Peyer's patch (tissue), 4 donors: Measurements from ENCODE around the gene YEATS2.

Experiments
- POLR2A ChIP-seq, 2 donors: fragments of 450-650 bp; IDR thresholded peaks; one replicate each; pipeline ENCODE4 v1.5.1; 2017; ENCODE audit warnings: antibody characterized with exemption in 2 of 2, mild to moderate bottlenecking in 2 of 2, moderate library complexity in 2 of 2
- TF ChIP-seq, protein P1 (sequence below), 6 experiments: fragments of 450-650 bp in 4 of 6; fragments of 200-600 bp in 2 of 6; sonication (generic) in 1 of 6; IDR thresholded peaks; one replicate each; pipeline ENCODE4 v1.5.1; 2017 to 2019; ENCODE audit warnings: antibody characterized with exemption in 6 of 6, mild to moderate bottlenecking in 3 of 6, moderate library complexity in 1 of 6

DNA sequence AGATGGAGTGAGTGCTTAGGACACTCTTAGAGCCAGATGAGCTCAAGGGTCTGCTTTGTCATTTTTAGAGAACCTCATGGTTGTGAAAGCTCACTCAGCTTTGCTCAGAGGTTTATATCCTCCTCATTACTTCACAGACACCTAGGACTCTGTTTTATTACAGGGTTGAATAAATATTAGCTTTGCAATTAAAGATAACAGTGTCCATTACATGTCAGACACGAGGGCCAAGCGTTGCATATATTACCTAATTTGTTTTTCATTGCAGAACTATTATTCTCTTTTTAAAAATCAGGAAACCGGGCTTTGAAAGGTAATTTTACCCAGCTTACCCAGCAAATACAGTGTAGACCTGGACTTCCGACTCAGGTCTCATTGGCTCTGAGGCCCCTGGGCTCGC lies 111.7 kb downstream of the YEATS2 start:
- TF ChIP-seq POLR2A (IDR thresholded peaks at IDR 0.05) = no peak
- TF ChIP-seq, protein P1, sequence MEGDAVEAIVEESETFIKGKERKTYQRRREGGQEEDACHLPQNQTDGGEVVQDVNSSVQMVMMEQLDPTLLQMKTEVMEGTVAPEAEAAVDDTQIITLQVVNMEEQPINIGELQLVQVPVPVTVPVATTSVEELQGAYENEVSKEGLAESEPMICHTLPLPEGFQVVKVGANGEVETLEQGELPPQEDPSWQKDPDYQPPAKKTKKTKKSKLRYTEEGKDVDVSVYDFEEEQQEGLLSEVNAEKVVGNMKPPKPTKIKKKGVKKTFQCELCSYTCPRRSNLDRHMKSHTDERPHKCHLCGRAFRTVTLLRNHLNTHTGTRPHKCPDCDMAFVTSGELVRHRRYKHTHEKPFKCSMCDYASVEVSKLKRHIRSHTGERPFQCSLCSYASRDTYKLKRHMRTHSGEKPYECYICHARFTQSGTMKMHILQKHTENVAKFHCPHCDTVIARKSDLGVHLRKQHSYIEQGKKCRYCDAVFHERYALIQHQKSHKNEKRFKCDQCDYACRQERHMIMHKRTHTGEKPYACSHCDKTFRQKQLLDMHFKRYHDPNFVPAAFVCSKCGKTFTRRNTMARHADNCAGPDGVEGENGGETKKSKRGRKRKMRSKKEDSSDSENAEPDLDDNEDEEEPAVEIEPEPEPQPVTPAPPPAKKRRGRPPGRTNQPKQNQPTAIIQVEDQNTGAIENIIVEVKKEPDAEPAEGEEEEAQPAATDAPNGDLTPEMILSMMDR (IDR thresholded peaks at IDR 0.05) = no peak
